ENCODE data around the gene SLC6A8.

The SLC6A8 gene

GRCh38 chrX:153668423-153669173, 19.1 kb upstream of the SLC6A8 start:
- TF ChIP-seq USF1 (IDR thresholded peaks at IDR 0.05) (no peak), CEBPB (IDR thresholded peaks at IDR 0.05) (no peak), ZBTB7A (IDR thresholded peaks at IDR 0.05; ENCODE audit: low read depth) (no peak), RAD21 (IDR thresholded peaks at IDR 0.05; ENCODE audit: low read depth) (no peak), YY1 (IDR thresholded peaks at IDR 0.05; ENCODE audit: low read depth) (no peak), TEAD4 (IDR thresholded peaks at IDR 0.05) (no peak)

DNA sequence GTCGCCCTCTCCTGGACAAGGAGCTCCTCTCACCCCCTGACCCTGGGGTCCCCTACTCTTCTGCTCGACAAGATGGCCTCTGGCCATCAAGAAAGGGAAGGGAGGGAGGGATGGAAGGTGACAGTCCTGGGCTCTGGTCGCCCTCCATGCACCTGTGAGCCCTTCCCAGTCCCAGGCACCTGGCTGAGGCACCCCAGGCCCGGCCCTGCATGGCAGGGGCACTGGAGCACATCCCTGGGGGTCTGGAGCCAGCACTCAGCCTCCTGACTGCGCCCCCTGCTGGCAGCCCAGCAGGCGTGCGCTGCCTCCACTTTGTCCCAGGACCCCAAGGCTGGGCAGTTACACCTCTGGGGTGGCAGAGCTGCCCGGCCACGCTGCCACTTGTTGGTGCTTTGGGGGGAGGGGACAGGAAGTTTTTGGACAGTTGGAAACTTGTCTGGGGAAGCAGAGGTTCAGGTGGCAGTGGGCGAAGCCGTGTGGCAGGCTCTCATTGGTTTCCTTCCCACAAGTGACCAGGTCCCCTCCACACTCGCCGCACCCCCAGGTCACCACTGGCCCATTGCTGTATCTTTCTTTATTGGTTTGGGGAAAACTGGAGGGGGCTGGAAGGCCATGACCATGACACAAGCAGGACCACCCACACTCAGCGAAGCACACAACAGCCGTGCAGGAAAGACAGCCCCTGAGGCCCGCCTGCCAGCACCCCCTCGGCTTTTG, 18.4 kb upstream of the SLC6A8 start:
- TF ChIP-seq TEAD4 (IDR thresholded peaks at IDR 0.05) = no peak
- no peak for TF ChIP-seq CEBPB (IDR thresholded peaks at IDR 0.05)
- no peak for TF ChIP-seq ZBTB7A (IDR thresholded peaks at IDR 0.05; ENCODE audit: low read depth)
- TF ChIP-seq CREB1 (IDR thresholded peaks at IDR 0.05; ENCODE audit: low read depth) = no peak
- TF ChIP-seq USF1 (IDR thresholded peaks at IDR 0.05) = no peak
- TF ChIP-seq, protein P1, sequence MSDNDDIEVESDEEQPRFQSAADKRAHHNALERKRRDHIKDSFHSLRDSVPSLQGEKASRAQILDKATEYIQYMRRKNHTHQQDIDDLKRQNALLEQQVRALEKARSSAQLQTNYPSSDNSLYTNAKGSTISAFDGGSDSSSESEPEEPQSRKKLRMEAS (IDR thresholded peaks at IDR 0.05) = no peak
- no peak for TF ChIP-seq TCF12 (IDR thresholded peaks at IDR 0.05; ENCODE audit: low read depth)
- TF ChIP-seq EP300 (IDR thresholded peaks at IDR 0.05; ENCODE audit: borderline replicate concordance) = no peak
- no peak; the same call in 1 of the 2 replicates for TF ChIP-seq RAD21 (IDR thresholded peaks at IDR 0.05; ENCODE audit: low read depth)
- no peak for TF ChIP-seq YY1 (IDR thresholded peaks at IDR 0.05; ENCODE audit: low read depth)

GRCh38 chrX:153669901-153670731, 17.6 kb upstream of the SLC6A8 start:
- TF ChIP-seq ZBTB7A (IDR thresholded peaks at IDR 0.05; ENCODE audit: low read depth) (no peak), TCF12 (IDR thresholded peaks at IDR 0.05; ENCODE audit: low read depth) (no peak), USF1 (IDR thresholded peaks at IDR 0.05) (no peak), TAF1 (IDR thresholded peaks at IDR 0.05; ENCODE audit: low read depth) (no peak), EGR1 (IDR thresholded peaks at IDR 0.05) (no peak), NFIC (IDR thresholded peaks at IDR 0.05) (no peak), CEBPB (IDR thresholded peaks at IDR 0.05) (no peak), YY1 (IDR thresholded peaks at IDR 0.05; ENCODE audit: low read depth) (no peak), TEAD4 (IDR thresholded peaks at IDR 0.05) (no peak), FOXM1 (IDR thresholded peaks at IDR 0.05; ENCODE audit: borderline replicate concordance, low read depth) (no peak), RAD21 (IDR thresholded peaks at IDR 0.05; ENCODE audit: low read depth) (no peak), EP300 (IDR thresholded peaks at IDR 0.05; ENCODE audit: borderline replicate concordance) (no peak), CREB1 (IDR thresholded peaks at IDR 0.05; ENCODE audit: low read depth) (no peak)
- TF ChIP-seq, protein P2, sequence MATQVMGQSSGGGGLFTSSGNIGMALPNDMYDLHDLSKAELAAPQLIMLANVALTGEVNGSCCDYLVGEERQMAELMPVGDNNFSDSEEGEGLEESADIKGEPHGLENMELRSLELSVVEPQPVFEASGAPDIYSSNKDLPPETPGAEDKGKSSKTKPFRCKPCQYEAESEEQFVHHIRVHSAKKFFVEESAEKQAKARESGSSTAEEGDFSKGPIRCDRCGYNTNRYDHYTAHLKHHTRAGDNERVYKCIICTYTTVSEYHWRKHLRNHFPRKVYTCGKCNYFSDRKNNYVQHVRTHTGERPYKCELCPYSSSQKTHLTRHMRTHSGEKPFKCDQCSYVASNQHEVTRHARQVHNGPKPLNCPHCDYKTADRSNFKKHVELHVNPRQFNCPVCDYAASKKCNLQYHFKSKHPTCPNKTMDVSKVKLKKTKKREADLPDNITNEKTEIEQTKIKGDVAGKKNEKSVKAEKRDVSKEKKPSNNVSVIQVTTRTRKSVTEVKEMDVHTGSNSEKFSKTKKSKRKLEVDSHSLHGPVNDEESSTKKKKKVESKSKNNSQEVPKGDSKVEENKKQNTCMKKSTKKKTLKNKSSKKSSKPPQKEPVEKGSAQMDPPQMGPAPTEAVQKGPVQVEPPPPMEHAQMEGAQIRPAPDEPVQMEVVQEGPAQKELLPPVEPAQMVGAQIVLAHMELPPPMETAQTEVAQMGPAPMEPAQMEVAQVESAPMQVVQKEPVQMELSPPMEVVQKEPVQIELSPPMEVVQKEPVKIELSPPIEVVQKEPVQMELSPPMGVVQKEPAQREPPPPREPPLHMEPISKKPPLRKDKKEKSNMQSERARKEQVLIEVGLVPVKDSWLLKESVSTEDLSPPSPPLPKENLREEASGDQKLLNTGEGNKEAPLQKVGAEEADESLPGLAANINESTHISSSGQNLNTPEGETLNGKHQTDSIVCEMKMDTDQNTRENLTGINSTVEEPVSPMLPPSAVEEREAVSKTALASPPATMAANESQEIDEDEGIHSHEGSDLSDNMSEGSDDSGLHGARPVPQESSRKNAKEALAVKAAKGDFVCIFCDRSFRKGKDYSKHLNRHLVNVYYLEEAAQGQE (IDR thresholded peaks at IDR 0.05; ENCODE audit: low read depth) = no peak
- TF ChIP-seq, protein P1 (IDR thresholded peaks at IDR 0.05) = no peak

DNA sequence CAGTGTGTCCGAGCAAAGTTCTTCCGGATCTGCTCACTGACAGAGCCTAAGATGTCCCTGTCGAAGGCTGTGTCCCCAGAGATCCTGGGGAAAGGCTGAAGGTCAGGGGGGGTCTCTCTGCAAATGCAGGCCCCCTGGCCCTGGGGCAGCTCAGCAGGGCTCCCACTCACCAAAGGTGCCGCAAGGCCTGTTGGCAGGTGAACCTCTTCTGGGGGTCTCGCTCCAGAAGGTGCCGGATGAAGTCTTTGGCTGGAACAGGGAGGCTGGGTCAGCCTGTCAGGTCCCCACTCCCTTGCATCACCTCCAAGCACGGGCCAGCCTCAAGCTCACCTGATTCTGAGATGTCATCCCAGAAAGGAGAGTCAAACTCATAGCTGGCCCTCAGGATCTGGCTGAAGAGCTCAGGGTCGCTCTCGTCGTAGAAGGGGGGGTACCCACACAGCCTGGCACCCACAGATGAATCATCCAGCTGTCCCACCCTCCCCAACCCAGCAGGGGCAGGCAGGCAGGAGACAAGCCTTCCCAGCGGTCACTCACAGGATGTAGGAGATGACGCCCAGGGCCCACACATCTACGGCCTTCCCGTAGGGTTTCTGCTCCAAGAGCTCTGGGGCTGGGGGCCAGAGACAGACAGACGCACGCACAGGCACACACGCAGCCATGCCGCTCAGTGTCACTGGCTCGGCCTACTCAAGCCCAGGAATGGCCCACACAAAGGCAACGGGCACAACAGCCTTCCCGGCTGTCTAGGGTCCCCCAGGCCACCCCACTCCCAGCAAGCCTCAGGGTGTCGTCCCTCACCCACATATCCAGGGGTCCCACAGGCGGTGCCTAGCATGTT, 16.8 kb upstream of the SLC6A8 start:
- TF ChIP-seq USF1 (IDR thresholded peaks at IDR 0.05) (no peak), FOXM1 (IDR thresholded peaks at IDR 0.05; ENCODE audit: borderline replicate concordance, low read depth) (no peak), NFIC (IDR thresholded peaks at IDR 0.05) (no peak), TAF1 (IDR thresholded peaks at IDR 0.05; ENCODE audit: low read depth) (no peak), EGR1 (IDR thresholded peaks at IDR 0.05) (no peak), YY1 (IDR thresholded peaks at IDR 0.05; ENCODE audit: low read depth) (no peak), ZBTB7A (IDR thresholded peaks at IDR 0.05; ENCODE audit: low read depth) (no peak), CEBPB (IDR thresholded peaks at IDR 0.05) (no peak), CREB1 (IDR thresholded peaks at IDR 0.05; ENCODE audit: low read depth) (no peak), RAD21 (IDR thresholded peaks at IDR 0.05; ENCODE audit: low read depth) (no peak), EP300 (IDR thresholded peaks at IDR 0.05; ENCODE audit: borderline replicate concordance) (no peak), TCF12 (IDR thresholded peaks at IDR 0.05; ENCODE audit: low read depth) (no peak), TEAD4 (IDR thresholded peaks at IDR 0.05) (no peak)
- TF ChIP-seq, protein P2 (IDR thresholded peaks at IDR 0.05; ENCODE audit: low read depth) = no peak
- TF ChIP-seq, protein P1 (IDR thresholded peaks at IDR 0.05) = no peak

Data from Ishikawa (cell line).